Activated CD4-positive, alpha-beta memory T cell treated with anti-CD3 and anti-CD28 coated beads for 36 hours (primary cell): ENCODE data around the gene COLQ. TPM values are rescaled to one million over a fixed set of nuclear protein-coding genes. Genes with fewer than 3 reads are reported as not detected.
A peak's percentile ranks its signal among the peaks of the same experiment; 100 is the strongest.
"Not testable (repeated sequence)": the region's sequence is repeated elsewhere in the genome, so short reads cannot be mapped to it uniquely, and the experiment has no call there.

Experiments
- CTCF ChIA-PET: fragments of 350-600 bp; sonication (Branson Sonifier 250); formaldehyde crosslinking; loops from one replicate; lab custom pipeline; 2021; ENCODE audit warnings: antibody characterized with exemption, inconsistent platforms; lab: Charles Lee
- POLR2A ChIA-PET: fragments of 350-600 bp; sonication (Branson Sonifier 250); formaldehyde crosslinking; loops from one replicate; lab custom pipeline; 2021; ENCODE audit warnings: antibody characterized with exemption; lab: Charles Lee
- DNase-seq: peaks from one replicate; pipeline ENCODE4 v3.0.0-alpha.2; 2020
- H3K27ac Mint-ChIP-seq: one replicate; pipeline ENCODE4 v1.8.0; 2021; ENCODE audit warnings: mixed read lengths
- H3K27me3 Mint-ChIP-seq: one replicate; pipeline ENCODE4 v1.8.0; 2021; ENCODE audit warnings: mixed read lengths
- H3K36me3 Mint-ChIP-seq: one replicate; pipeline ENCODE4 v1.8.0; 2021; ENCODE audit warnings: mixed read lengths
- H3K4me1 Mint-ChIP-seq: one replicate; pipeline ENCODE4 v1.8.0; 2021; ENCODE audit warnings: low read depth, mixed read lengths
- H3K4me3 Mint-ChIP-seq: one replicate; pipeline ENCODE4 v1.8.0; 2021; ENCODE audit warnings: mild to moderate bottlenecking, mixed read lengths
- H3K9me3 Mint-ChIP-seq: one replicate; pipeline ENCODE4 v1.8.0; 2021; ENCODE audit warnings: mixed read lengths
- intact Hi-C: fragments of 100-400 bp; cut with micrococcal nuclease; formaldehyde crosslinking; loops from one replicate; pipeline ENCODE4 v1.15.1; 2023
- total RNA-seq, 2 experiments: library from RNA; stranded (reverse); gene quantifications; one replicate each; pipeline ENCODE4 v1.2.3, GENCODE V29; 2021

The COLQ gene
- total RNA-seq, 2 experiments from 2014 or later, result 1.4 to 1.5 TPM

GRCh38 chr3:15465876-15466585 is 55.5 kb downstream of the COLQ start:
- H3K4me3 Mint-ChIP-seq, result no peak overlapping the region
- POLR2A ChIA-PET, result no interaction called here
- DNase-seq, result no peak
- no peak overlapping the region for H3K27ac Mint-ChIP-seq
- CTCF ChIA-PET, result interaction anchor here (0.8 kb wide), 1 partner anchor 198 kb away, joined by 3 read pairs; no protein-coding TSS in a partner anchor
- intact Hi-C loops, result no loop called here
- H3K36me3 Mint-ChIP-seq, result no peaks in the 10 kb centered on the region
- H3K4me1 Mint-ChIP-seq, result peaks cover 15% of the 10 kb centered on the region
- H3K27me3 Mint-ChIP-seq, result no peaks in the 10 kb centered on the region
- no peaks in the 10 kb centered on the region for H3K9me3 Mint-ChIP-seq

- DNase-seq, result peak; percentile 22
- H3K27me3 Mint-ChIP-seq, result no peaks in the 10 kb centered on the region
- H3K27ac Mint-ChIP-seq, result no peak overlapping the region
- H3K4me3 Mint-ChIP-seq, result no peak overlapping the region
- POLR2A ChIA-PET, result no interaction called here
- H3K4me1 Mint-ChIP-seq, result peaks cover 21% of the 10 kb centered on the region
- no peaks in the 10 kb centered on the region for H3K36me3 Mint-ChIP-seq
- H3K9me3 Mint-ChIP-seq, result no peaks in the 10 kb centered on the region
- intact Hi-C loops, result no loop called here
- CTCF ChIA-PET, result no interaction called here
These were observed 59.1 kb downstream of the COLQ start for GRCh38 chr3:15462451-15462850.

GRCh38 chr3:15460891-15461531 is 60.5 kb downstream of the COLQ start:
- POLR2A ChIA-PET, result no interaction called here
- Mint-ChIP-seq H3K27ac (no peak overlapping the region), H3K27me3 (no peaks in the 10 kb centered on the region), H3K4me3 (no peak overlapping the region), H3K9me3 (no peaks in the 10 kb centered on the region), H3K4me1 (peaks cover 21% of the 10 kb centered on the region), H3K36me3 (no peaks in the 10 kb centered on the region)
- CTCF ChIA-PET, result interaction anchor here (0.9 kb wide), 1 partner anchor 95 kb away, joined by 3 read pairs; no protein-coding TSS in a partner anchor
- intact Hi-C loops, result no loop called here
- peak; percentile 20 for DNase-seq

GRCh38 chr3:15458212-15458780 is 63.2 kb downstream of the COLQ start:
- CTCF ChIA-PET, result no interaction called here
- H3K4me1 Mint-ChIP-seq, result peaks cover 21% of the 10 kb centered on the region

GRCh38 chr3:15456915-15457314 is 64.6 kb downstream of the COLQ start:
- H3K36me3 Mint-ChIP-seq, H3K27me3 Mint-ChIP-seq, intact Hi-C loops, CTCF ChIA-PET, POLR2A ChIA-PET, DNase-seq, H3K27ac Mint-ChIP-seq, H3K4me3 Mint-ChIP-seq, H3K9me3 Mint-ChIP-seq: not testable (repeated sequence)
- peaks cover 12% of the 10 kb centered on the region for H3K4me1 Mint-ChIP-seq

More at GRCh38 chr3:15458212-15458780, 63.2 kb downstream of the COLQ start:
- H3K36me3 Mint-ChIP-seq, result no peaks in the 10 kb centered on the region
- H3K9me3 Mint-ChIP-seq, result no peaks in the 10 kb centered on the region
- no peak for DNase-seq
- H3K4me3 Mint-ChIP-seq, result no peak overlapping the region
- POLR2A ChIA-PET, result no interaction called here
- intact Hi-C loops, result no loop called here
- H3K27me3 Mint-ChIP-seq, result no peaks in the 10 kb centered on the region
- H3K27ac Mint-ChIP-seq, result no peak overlapping the region

- H3K27ac Mint-ChIP-seq, result no peak overlapping the region
- H3K27me3 Mint-ChIP-seq, result no peaks in the 10 kb centered on the region
- POLR2A ChIA-PET, result no interaction called here
- no peaks in the 10 kb centered on the region for H3K9me3 Mint-ChIP-seq
- CTCF ChIA-PET, result no interaction called here
- DNase-seq, result no peak
- peaks cover 9% of the 10 kb centered on the region for H3K4me1 Mint-ChIP-seq
- no peaks in the 10 kb centered on the region for H3K36me3 Mint-ChIP-seq
- intact Hi-C loops, result no loop called here
- H3K4me3 Mint-ChIP-seq, result no peak overlapping the region
These were observed 65.2 kb downstream of the COLQ start for GRCh38 chr3:15456321-15456720.

- Mint-ChIP-seq H3K9me3 (no peaks in the 10 kb centered on the region), H3K27ac (no peak overlapping the region), H3K4me3 (no peak overlapping the region), H3K4me1 (peaks cover 3% of the 10 kb centered on the region), H3K36me3 (no peaks in the 10 kb centered on the region), H3K27me3 (no peaks in the 10 kb centered on the region)
- ChIA-PET POLR2A (no interaction called here), CTCF (no interaction called here)
- no peak for DNase-seq
- intact Hi-C loops, result no loop called here
These were observed 65.8 kb downstream of the COLQ start for GRCh38 chr3:15455756-15456155.

GRCh38 chr3:15454965-15455364 is 66.5 kb downstream of the COLQ start:
- H3K4me1 Mint-ChIP-seq, result no peaks in the 10 kb centered on the region
- H3K36me3 Mint-ChIP-seq, result no peaks in the 10 kb centered on the region
- no peaks in the 10 kb centered on the region for H3K27me3 Mint-ChIP-seq
- no peak overlapping the region for H3K4me3 Mint-ChIP-seq
- H3K27ac Mint-ChIP-seq, result no peak overlapping the region
- ChIA-PET POLR2A (no interaction called here), CTCF (no interaction called here)
- DNase-seq, result no peak
- intact Hi-C loops, result no loop called here
- H3K9me3 Mint-ChIP-seq, result no peaks in the 10 kb centered on the region

- ChIA-PET POLR2A (interaction anchor here (1.0 kb wide), 1 partner anchor 14 kb away, joined by 3 read pairs; no protein-coding TSS in a partner anchor), CTCF (no interaction called here)
- no peaks in the 10 kb centered on the region for H3K9me3 Mint-ChIP-seq
- DNase-seq, result no peak
- no peaks in the 10 kb centered on the region for H3K27me3 Mint-ChIP-seq
- H3K27ac Mint-ChIP-seq, result no peak overlapping the region
- no peaks in the 10 kb centered on the region for H3K4me1 Mint-ChIP-seq
- intact Hi-C loops, result no loop called here
- H3K36me3 Mint-ChIP-seq, result no peaks in the 10 kb centered on the region
- H3K4me3 Mint-ChIP-seq, result no peak overlapping the region
These were observed 67.4 kb downstream of the COLQ start for GRCh38 chr3:15453991-15454625.

- CTCF ChIA-PET, result no interaction called here
- no peak for DNase-seq
- Mint-ChIP-seq H3K4me3 (no peak overlapping the region), H3K9me3 (no peaks in the 10 kb centered on the region), H3K27ac (no peak overlapping the region), H3K4me1 (no peaks in the 10 kb centered on the region), H3K27me3 (no peaks in the 10 kb centered on the region), H3K36me3 (no peaks in the 10 kb centered on the region)
- intact Hi-C loops, result no loop called here
- POLR2A ChIA-PET, result interaction anchor here (1.0 kb wide), 1 partner anchor 14 kb away, joined by 3 read pairs; no protein-coding TSS in a partner anchor
These were observed 68.0 kb downstream of the COLQ start for GRCh38 chr3:15453501-15453900.

- no peaks in the 10 kb centered on the region for H3K36me3 Mint-ChIP-seq
- no peak overlapping the region for H3K4me3 Mint-ChIP-seq
- no peak overlapping the region for H3K27ac Mint-ChIP-seq
- ChIA-PET CTCF (no interaction called here), POLR2A (no interaction called here)
- no peaks in the 10 kb centered on the region for H3K9me3 Mint-ChIP-seq
- DNase-seq, result no peak
- H3K27me3 Mint-ChIP-seq, result no peaks in the 10 kb centered on the region
- intact Hi-C loops, result no loop called here
- no peaks in the 10 kb centered on the region for H3K4me1 Mint-ChIP-seq
These were observed 68.5 kb downstream of the COLQ start for GRCh38 chr3:15452961-15453360.

- no peaks in the 10 kb centered on the region for H3K36me3 Mint-ChIP-seq
- no peaks in the 10 kb centered on the region for H3K4me1 Mint-ChIP-seq
- intact Hi-C loops, result no loop called here
- H3K27ac Mint-ChIP-seq, result no peak overlapping the region
- no peaks in the 10 kb centered on the region for H3K9me3 Mint-ChIP-seq
- ChIA-PET POLR2A (no interaction called here), CTCF (no interaction called here)
- H3K4me3 Mint-ChIP-seq, result no peak overlapping the region
- DNase-seq, result no peak
- H3K27me3 Mint-ChIP-seq, result no peaks in the 10 kb centered on the region
These were observed 69.3 kb downstream of the COLQ start for GRCh38 chr3:15452156-15452555.
